ENCODE data around the gene MSL2.

- TF ChIP-seq CTCF (IDR thresholded peaks at IDR 0.05; ENCODE audit: low read length) (no peak), EZH2 (IDR thresholded peaks at IDR 0.05; ENCODE audit: borderline replicate concordance, low read length) (no peak)
Observed at GRCh38 chr3:136186846-136187245, 9.3 kb downstream of the MSL2 start.

Data from OCI-LY1 (cell line).